ENCODE data around the gene PEX19. TPM values are rescaled to one million over a fixed set of nuclear protein-coding genes. Genes with fewer than 3 reads are reported as not detected.

Gene PEX19, protein sequence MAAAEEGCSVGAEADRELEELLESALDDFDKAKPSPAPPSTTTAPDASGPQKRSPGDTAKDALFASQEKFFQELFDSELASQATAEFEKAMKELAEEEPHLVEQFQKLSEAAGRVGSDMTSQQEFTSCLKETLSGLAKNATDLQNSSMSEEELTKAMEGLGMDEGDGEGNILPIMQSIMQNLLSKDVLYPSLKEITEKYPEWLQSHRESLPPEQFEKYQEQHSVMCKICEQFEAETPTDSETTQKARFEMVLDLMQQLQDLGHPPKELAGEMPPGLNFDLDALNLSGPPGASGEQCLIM
- polyA plus RNA-seq (2013, experiment 1 of 4) = 91.0 TPM
- polyA plus RNA-seq (2013, experiment 2 of 4) = 99.9 TPM
- 63.8 TPM for polyA plus RNA-seq (2013, experiment 3 of 4)
- polyA plus RNA-seq (2013, experiment 4 of 4) = 70.0 TPM

DNA sequence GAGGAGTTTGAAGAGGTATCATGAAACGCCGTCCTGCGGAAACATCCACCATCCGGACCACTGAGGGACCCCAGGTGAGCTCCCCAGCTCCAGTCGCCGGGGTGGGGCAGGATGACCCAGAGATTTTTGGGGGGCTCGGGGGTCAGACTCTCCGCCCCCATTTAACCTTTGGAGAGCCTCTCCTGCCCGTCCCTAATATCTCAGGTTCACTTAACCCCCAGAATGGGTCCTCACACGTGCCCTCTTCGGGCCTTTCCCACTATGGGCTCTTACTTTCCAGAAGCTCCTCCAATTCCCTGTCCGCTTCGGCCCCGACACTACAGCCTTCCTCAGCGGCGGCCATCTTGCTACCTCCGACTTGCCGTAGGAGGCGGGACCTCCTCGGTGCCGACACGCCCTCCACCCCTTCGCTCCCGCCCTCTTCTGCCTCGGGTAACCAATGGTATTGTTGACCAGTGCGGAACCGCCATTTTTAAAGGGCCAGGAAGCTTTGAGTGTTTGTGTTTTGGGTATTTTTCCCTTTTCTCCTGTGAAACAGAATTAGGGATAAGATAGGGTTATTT is at the start of gene PEX19:
Gene PEX19 (minus strand): TSS at position 352 of the 563 bp plus-strand sequence. CDS start 9 bp downstream, at position 343.
- H3K27ac ChIP-seq (ENCODE audit: insufficient read depth, low read depth, low read length, poor library complexity, severe bottlenecking) = peak within 1 kb of the TSS; percentile 53
- no peaks in the 10 kb centered on the region for H3K9me3 ChIP-seq (ENCODE audit: control insufficient read depth, low read length)
- WGBS, 2 experiments = 0% methylated on average over 27 of the region's 27 CpGs
- H3K4me1 ChIP-seq (ENCODE audit: control insufficient read depth, insufficient read depth, low read length) = peaks cover 10% of the 10 kb centered on the region
- peak within 1 kb of the TSS; percentile 94 for H3K4me3 ChIP-seq (ENCODE audit: insufficient read depth, low read depth, low read length)
- no peaks in the 10 kb centered on the region for H3K27me3 ChIP-seq (ENCODE audit: control insufficient read depth, insufficient read depth, low read length, poor library complexity, severe bottlenecking)
- peaks cover 23% of the 10 kb centered on the region for H3K36me3 ChIP-seq (ENCODE audit: control insufficient read depth, insufficient read depth, low read length)

DNA sequence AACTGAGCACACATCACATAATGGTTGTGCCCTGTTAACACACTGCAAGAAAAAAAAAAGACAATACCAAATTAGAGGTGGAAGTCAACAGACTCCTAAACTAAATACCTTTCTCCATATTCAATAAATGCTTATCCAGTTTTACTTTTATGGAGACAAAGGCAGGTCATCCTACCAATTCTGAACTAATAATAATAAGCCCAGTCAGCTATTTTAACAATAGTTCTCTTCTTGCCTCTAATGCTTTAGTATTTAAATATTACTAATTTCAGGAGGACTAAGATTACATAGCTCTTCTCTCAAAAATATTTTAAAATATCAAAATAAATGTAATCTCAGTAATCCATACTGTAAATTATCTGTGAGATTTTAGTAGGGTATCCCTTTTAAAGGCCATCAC is 47.6 kb upstream of the PEX19 start:
- Histone ChIP-seq H3K36me3 (ENCODE audit: control insufficient read depth, insufficient read depth, low read length) (peaks cover 39% of the 10 kb centered on the region), H3K27me3 (ENCODE audit: control insufficient read depth, insufficient read depth, low read length, poor library complexity, severe bottlenecking) (no peaks in the 10 kb centered on the region), H3K4me3 (ENCODE audit: insufficient read depth, low read depth, low read length) (no peak overlapping the region), H3K9me3 (ENCODE audit: control insufficient read depth, low read length) (no peaks in the 10 kb centered on the region), H3K4me1 (ENCODE audit: control insufficient read depth, insufficient read depth, low read length) (no peaks in the 10 kb centered on the region), H3K27ac (ENCODE audit: insufficient read depth, low read depth, low read length, poor library complexity, severe bottlenecking) (no peak overlapping the region)

DNA sequence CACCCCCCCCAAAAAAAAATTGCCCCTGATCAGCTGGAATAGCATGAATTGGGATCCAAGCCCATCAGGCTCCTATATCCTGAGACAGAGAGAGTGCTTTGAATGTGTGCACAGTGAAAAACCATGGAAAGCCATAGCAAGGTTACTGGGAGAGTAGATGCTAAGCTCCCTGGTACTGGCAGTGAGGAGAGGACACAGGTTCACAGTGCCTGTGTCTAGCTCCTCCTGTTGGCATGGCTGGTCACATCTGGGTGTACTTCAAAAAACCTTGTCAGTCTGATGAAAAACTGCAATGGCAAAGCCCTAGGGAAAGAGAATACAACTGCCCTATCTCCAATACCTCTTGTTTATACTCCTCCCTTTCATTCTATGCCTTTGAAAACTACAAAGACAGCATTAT is 45.2 kb upstream of the PEX19 start:
- no peaks in the 10 kb centered on the region for H3K9me3 ChIP-seq (ENCODE audit: control insufficient read depth, low read length)
- H3K4me1 ChIP-seq (ENCODE audit: control insufficient read depth, insufficient read depth, low read length) = no peaks in the 10 kb centered on the region
- no peak overlapping the region for H3K27ac ChIP-seq (ENCODE audit: insufficient read depth, low read depth, low read length, poor library complexity, severe bottlenecking)
- peaks cover 53% of the 10 kb centered on the region for H3K36me3 ChIP-seq (ENCODE audit: control insufficient read depth, insufficient read depth, low read length)
- no peak overlapping the region for H3K4me3 ChIP-seq (ENCODE audit: insufficient read depth, low read depth, low read length)
- no peaks in the 10 kb centered on the region for H3K27me3 ChIP-seq (ENCODE audit: control insufficient read depth, insufficient read depth, low read length, poor library complexity, severe bottlenecking)

DNA sequence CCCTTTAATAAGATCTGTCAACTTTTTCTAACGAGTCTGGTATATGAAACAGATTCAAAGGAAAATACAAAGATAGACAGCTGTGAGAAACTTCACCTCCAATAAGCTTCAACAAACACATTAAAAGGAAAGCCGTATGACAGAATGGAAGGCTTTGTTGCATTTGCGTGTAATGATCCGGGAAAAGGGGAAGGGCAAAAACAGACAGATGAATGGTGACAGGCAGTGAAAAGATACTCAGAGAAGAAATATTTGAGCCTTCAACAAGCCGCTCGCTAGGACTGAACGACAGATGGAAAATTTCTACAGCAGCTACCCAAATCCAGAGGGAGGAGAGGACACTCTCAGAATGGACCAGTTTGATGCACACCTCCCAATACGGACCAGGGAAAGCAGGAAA is 43.3 kb upstream of the PEX19 start:
- Histone ChIP-seq H3K36me3 (ENCODE audit: control insufficient read depth, insufficient read depth, low read length) (peaks cover 55% of the 10 kb centered on the region), H3K4me3 (ENCODE audit: insufficient read depth, low read depth, low read length) (no peak overlapping the region), H3K9me3 (ENCODE audit: control insufficient read depth, low read length) (no peaks in the 10 kb centered on the region), H3K27me3 (ENCODE audit: control insufficient read depth, insufficient read depth, low read length, poor library complexity, severe bottlenecking) (no peaks in the 10 kb centered on the region), H3K4me1 (ENCODE audit: control insufficient read depth, insufficient read depth, low read length) (no peaks in the 10 kb centered on the region), H3K27ac (ENCODE audit: insufficient read depth, low read depth, low read length, poor library complexity, severe bottlenecking) (no peak overlapping the region)
- 95 to 98% methylated on average over 8 of the region's 8 CpGs for WGBS, 2 experiments

DNA sequence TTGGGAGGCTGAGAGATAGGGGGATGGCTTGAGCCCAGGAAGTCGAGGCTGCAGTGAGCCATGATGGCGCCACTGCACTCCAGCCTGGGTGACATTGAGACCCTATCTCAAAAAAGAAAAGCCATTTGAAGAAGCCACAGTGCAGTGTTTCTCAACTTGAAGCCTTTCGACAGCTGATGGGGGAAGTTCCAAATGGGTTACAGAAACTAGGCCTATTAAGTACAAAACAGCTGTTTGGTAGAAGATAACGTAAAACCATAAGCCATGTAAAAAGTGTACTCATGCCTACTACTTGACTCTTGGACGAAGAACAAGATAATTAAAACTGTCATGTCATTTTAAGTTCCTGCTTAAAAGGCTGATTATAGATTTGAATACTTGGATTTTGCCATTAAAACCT is 41.5 kb upstream of the PEX19 start:
- H3K4me3 ChIP-seq (ENCODE audit: insufficient read depth, low read depth, low read length) = no peak overlapping the region
- no peaks in the 10 kb centered on the region for H3K9me3 ChIP-seq (ENCODE audit: control insufficient read depth, low read length)
- no peaks in the 10 kb centered on the region for H3K4me1 ChIP-seq (ENCODE audit: control insufficient read depth, insufficient read depth, low read length)
- no peak overlapping the region for H3K27ac ChIP-seq (ENCODE audit: insufficient read depth, low read depth, low read length, poor library complexity, severe bottlenecking)
- peaks cover 48% of the 10 kb centered on the region for H3K36me3 ChIP-seq (ENCODE audit: control insufficient read depth, insufficient read depth, low read length)
- no peaks in the 10 kb centered on the region for H3K27me3 ChIP-seq (ENCODE audit: control insufficient read depth, insufficient read depth, low read length, poor library complexity, severe bottlenecking)
- 94 to 97% methylated on average over 5 of the region's 5 CpGs for WGBS, 2 experiments

DNA sequence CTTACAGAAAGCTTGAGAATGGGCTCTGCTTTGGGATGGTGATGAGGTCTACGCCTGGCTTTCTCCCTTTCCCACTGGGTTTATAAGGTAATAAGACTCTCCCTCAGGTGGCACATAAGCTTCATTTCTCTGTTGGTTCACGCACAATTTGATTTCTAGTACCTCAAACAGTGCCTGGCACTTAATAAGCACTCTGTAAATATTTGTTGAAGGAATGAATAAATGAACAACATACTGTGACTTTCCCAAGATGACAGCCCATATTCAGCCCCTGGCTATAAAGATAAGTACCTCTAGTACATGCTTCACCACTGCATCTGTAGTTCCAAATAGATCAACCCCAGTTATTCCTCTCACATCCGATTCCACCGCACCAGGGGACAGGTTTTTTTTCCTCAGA is 40.3 kb upstream of the PEX19 start:
- Histone ChIP-seq H3K4me1 (ENCODE audit: control insufficient read depth, insufficient read depth, low read length) (no peaks in the 10 kb centered on the region), H3K36me3 (ENCODE audit: control insufficient read depth, insufficient read depth, low read length) (peaks cover 38% of the 10 kb centered on the region), H3K4me3 (ENCODE audit: insufficient read depth, low read depth, low read length) (no peak overlapping the region), H3K9me3 (ENCODE audit: control insufficient read depth, low read length) (no peaks in the 10 kb centered on the region), H3K27me3 (ENCODE audit: control insufficient read depth, insufficient read depth, low read length, poor library complexity, severe bottlenecking) (no peaks in the 10 kb centered on the region), H3K27ac (ENCODE audit: insufficient read depth, low read depth, low read length, poor library complexity, severe bottlenecking) (no peak overlapping the region)
- 93 to 100% methylated on average over 1 to 2 of the region's 4 CpGs for WGBS, 2 experiments

DNA sequence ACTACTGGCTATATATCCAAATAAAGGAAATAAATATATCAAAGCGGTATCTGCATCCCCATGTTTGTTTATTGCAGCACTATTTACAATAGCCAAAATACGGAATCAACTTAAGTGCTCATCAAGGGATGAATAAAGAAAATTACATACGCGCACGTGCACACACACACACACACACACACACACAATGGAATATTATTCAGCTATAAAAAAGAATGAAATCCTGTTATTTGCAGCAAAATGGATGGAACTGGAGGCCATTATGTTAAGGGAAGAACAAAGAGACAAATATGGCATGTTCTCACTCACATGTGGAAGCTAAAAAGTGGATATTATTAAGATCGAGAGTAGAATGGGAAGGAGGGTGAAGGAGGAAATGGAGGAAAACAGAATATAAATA is 37.9 kb upstream of the PEX19 start:
- no peaks in the 10 kb centered on the region for H3K27me3 ChIP-seq (ENCODE audit: control insufficient read depth, insufficient read depth, low read length, poor library complexity, severe bottlenecking)
- no peaks in the 10 kb centered on the region for H3K9me3 ChIP-seq (ENCODE audit: control insufficient read depth, low read length)
- H3K4me1 ChIP-seq (ENCODE audit: control insufficient read depth, insufficient read depth, low read length) = no peaks in the 10 kb centered on the region
- H3K4me3 ChIP-seq (ENCODE audit: insufficient read depth, low read depth, low read length) = no peak overlapping the region
- 90 to 96% methylated on average over 3 of the region's 6 CpGs for WGBS, 2 experiments
- no peak overlapping the region for H3K27ac ChIP-seq (ENCODE audit: insufficient read depth, low read depth, low read length, poor library complexity, severe bottlenecking)
- H3K36me3 ChIP-seq (ENCODE audit: control insufficient read depth, insufficient read depth, low read length) = peaks cover 29% of the 10 kb centered on the region

DNA sequence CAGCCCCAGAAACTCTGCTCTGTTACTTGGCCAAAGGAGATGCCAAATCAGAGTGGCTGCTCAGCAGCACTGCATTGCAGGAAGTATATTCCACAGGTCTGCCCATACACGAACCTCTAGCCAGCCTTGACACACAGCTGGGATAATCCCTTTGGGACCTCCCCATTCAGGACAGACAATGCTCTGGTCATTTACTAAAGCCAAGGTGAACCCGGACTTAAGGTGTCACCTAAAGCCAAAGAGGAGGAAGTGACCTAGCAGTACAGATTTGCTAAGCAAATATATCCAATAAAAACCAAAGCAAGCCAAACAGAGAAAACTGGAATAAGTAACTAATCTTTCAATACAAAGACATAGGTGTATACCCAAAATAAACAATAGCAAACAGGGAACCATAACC is 30.4 kb upstream of the PEX19 start:
- H3K27me3 ChIP-seq (ENCODE audit: control insufficient read depth, insufficient read depth, low read length, poor library complexity, severe bottlenecking) = no peaks in the 10 kb centered on the region
- no peak overlapping the region for H3K4me3 ChIP-seq (ENCODE audit: insufficient read depth, low read depth, low read length)
- H3K9me3 ChIP-seq (ENCODE audit: control insufficient read depth, low read length) = no peaks in the 10 kb centered on the region
- H3K27ac ChIP-seq (ENCODE audit: insufficient read depth, low read depth, low read length, poor library complexity, severe bottlenecking) = no peak overlapping the region
- H3K36me3 ChIP-seq (ENCODE audit: control insufficient read depth, insufficient read depth, low read length) = peaks cover 43% of the 10 kb centered on the region
- H3K4me1 ChIP-seq (ENCODE audit: control insufficient read depth, insufficient read depth, low read length) = no peaks in the 10 kb centered on the region
- 82 to 92% methylated on average over 2 of the region's 2 CpGs for WGBS, 2 experiments

DNA sequence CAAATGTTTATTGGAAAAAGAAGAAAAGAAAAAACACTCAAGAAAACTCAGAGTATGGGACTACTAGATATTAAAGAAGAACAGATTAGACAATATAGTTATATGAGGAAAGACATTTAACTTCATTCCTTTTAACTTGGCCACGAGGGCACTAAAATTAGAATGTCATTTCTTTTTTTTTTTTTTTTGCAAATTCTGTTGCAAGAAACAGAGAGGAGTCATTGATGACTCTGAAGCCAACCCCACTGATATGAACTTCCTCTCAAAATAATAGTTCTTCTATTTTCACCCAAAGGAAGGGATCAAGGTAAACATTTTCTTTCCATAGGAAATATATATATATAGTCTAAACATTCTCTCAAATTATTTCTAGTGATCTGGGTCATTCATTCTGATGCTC is 24.6 kb upstream of the PEX19 start:
- no peaks in the 10 kb centered on the region for H3K9me3 ChIP-seq (ENCODE audit: control insufficient read depth, low read length)
- H3K4me3 ChIP-seq (ENCODE audit: insufficient read depth, low read depth, low read length) = no peak overlapping the region
- H3K4me1 ChIP-seq (ENCODE audit: control insufficient read depth, insufficient read depth, low read length) = peaks cover 4% of the 10 kb centered on the region
- peaks cover 42% of the 10 kb centered on the region for H3K36me3 ChIP-seq (ENCODE audit: control insufficient read depth, insufficient read depth, low read length)
- H3K27me3 ChIP-seq (ENCODE audit: control insufficient read depth, insufficient read depth, low read length, poor library complexity, severe bottlenecking) = no peaks in the 10 kb centered on the region
- 83% methylated on average over 1 of the region's 1 CpG; no CpG with 5 or more reads in 1 of the 2 experiments for WGBS, 2 experiments
- H3K27ac ChIP-seq (ENCODE audit: insufficient read depth, low read depth, low read length, poor library complexity, severe bottlenecking) = no peak overlapping the region

DNA sequence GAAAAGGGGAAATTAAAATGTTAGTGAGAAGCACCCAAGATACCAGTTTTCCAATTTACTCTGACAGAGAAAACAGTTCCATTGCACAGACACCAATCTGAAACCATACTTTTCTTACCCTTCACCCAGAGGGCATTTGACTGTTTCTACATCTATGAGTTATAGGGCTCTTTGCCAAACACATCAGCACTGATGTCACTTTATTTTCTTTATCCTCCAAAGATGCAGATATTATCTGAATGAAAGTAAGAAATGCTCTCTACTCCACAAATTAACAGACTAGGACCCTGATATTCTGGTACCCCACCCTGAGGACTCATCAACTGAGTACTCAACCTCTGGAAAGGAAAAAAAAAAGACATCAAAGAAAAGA is 24.2 kb upstream of the PEX19 start:
- peaks cover 42% of the 10 kb centered on the region for H3K36me3 ChIP-seq (ENCODE audit: control insufficient read depth, insufficient read depth, low read length)

More for the DNA sequence above, 24.2 kb upstream of the PEX19 start:
- peaks cover 4% of the 10 kb centered on the region for H3K4me1 ChIP-seq (ENCODE audit: control insufficient read depth, insufficient read depth, low read length)
- no peaks in the 10 kb centered on the region for H3K27me3 ChIP-seq (ENCODE audit: control insufficient read depth, insufficient read depth, low read length, poor library complexity, severe bottlenecking)
- H3K9me3 ChIP-seq (ENCODE audit: control insufficient read depth, low read length) = no peaks in the 10 kb centered on the region
- no peak overlapping the region for H3K4me3 ChIP-seq (ENCODE audit: insufficient read depth, low read depth, low read length)
- no peak overlapping the region for H3K27ac ChIP-seq (ENCODE audit: insufficient read depth, low read depth, low read length, poor library complexity, severe bottlenecking)
